HepG2 (cell line): Measurements from ENCODE around the gene AXIN2. TPM values are rescaled to one million over a fixed set of nuclear protein-coding genes. Genes with fewer than 3 reads are reported as not detected.

Experiments
- ARHGAP35 ChIP-seq: sonication (generic); formaldehyde crosslinking; IDR thresholded peaks from 2 replicates; pipeline ENCODE4 v1.9.0; 2022; ENCODE audit warnings: mild to moderate bottlenecking, inconsistent platforms, moderate library complexity, missing genetic modification reagents, borderline replicate concordance
- BCL3 ChIP-seq: sonication (generic); formaldehyde crosslinking; IDR thresholded peaks from 2 replicates; pipeline ENCODE4 v1.5.1; 2020; ENCODE audit warnings: mild to moderate bottlenecking, missing genetic modification reagents, moderate library complexity
- BRF2 ChIP-seq: sonication (generic); formaldehyde crosslinking; IDR thresholded peaks from 2 replicates; pipeline ENCODE4 v1.8.1; 2022; ENCODE audit warnings: mild to moderate bottlenecking, missing genetic modification reagents
- CREB3 ChIP-seq: sonication (generic); formaldehyde crosslinking; IDR thresholded peaks from 2 replicates; pipeline ENCODE4 v1.5.0; 2020; ENCODE audit warnings: missing genetic modification reagents
- DNMT3B ChIP-seq: conservative IDR thresholded peaks from 2 replicates; pipeline ENCODE4 v1.6.1; 2016; ENCODE audit warnings: missing biosample characterization, control low read depth
- FOXO1 ChIP-seq: sonication (generic); formaldehyde crosslinking; IDR thresholded peaks from 2 replicates; pipeline ENCODE4 v1.4.0; 2020; ENCODE audit warnings: missing genetic modification reagents
- KDM4B ChIP-seq: sonication (generic); formaldehyde crosslinking; IDR thresholded peaks from 2 replicates; pipeline ENCODE4 v1.4.0; 2020; ENCODE audit warnings: missing genetic modification reagents
- LCORL ChIP-seq, 2 experiments: fragments of 450-650 bp in 1 of 2; sonication (generic) in 1 of 2; formaldehyde crosslinking in 1 of 2; IDR thresholded peaks; 2 replicates each; pipeline versions ENCODE4 v1.5.0 to v1.6.1; 2017 to 2020; ENCODE audit warnings: antibody characterized with exemption in 1 of 2, missing genetic modification reagents in 1 of 2
- LRRFIP1 ChIP-seq: sonication (generic); formaldehyde crosslinking; conservative IDR thresholded peaks from 2 replicates; pipeline ENCODE4 v1.4.0; 2020; ENCODE audit warnings: missing genetic modification reagents
- MIXL1 ChIP-seq: IDR thresholded peaks from 2 replicates; pipeline ENCODE4 v1.6.1; 2016
- NCOA2 ChIP-seq: sonication (generic); formaldehyde crosslinking; IDR thresholded peaks from 2 replicates; pipeline ENCODE4 v1.8.0; 2022; ENCODE audit warnings: inconsistent platforms
- NFYB ChIP-seq: sonication (generic); formaldehyde crosslinking; IDR thresholded peaks from 2 replicates; pipeline ENCODE4 v1.4.0; 2020; ENCODE audit warnings: missing genetic modification reagents
- NPAS2 ChIP-seq: sonication (generic); formaldehyde crosslinking; IDR thresholded peaks from 2 replicates; pipeline ENCODE4 v1.8.0; 2022; ENCODE audit warnings: mild to moderate bottlenecking, missing genetic modification reagents, borderline replicate concordance
- RCOR2 ChIP-seq: IDR thresholded peaks from 2 replicates; pipeline ENCODE4 v1.6.1; 2016; ENCODE audit warnings: missing biosample characterization, missing genetic modification reagents
- TARDBP ChIP-seq: sonication (generic); formaldehyde crosslinking; IDR thresholded peaks from 2 replicates; pipeline ENCODE4 v1.8.0; 2022; ENCODE audit warnings: mild to moderate bottlenecking, missing genetic modification reagents
- ZBTB20 ChIP-seq: sonication (generic); formaldehyde crosslinking; IDR thresholded peaks from 2 replicates; pipeline ENCODE4 v1.8.1; 2023; ENCODE audit warnings: missing genetic modification reagents, low read depth, mild to moderate bottlenecking, borderline replicate concordance
- ZBTB7A ChIP-seq: sonication (generic); formaldehyde crosslinking; IDR thresholded peaks from 2 replicates; pipeline ENCODE4 v1.8.0; 2022; ENCODE audit warnings: mild to moderate bottlenecking, missing genetic modification reagents
- ZC3H13 ChIP-seq: sonication (generic); formaldehyde crosslinking; IDR thresholded peaks from 2 replicates; pipeline ENCODE4 v1.8.1; 2023; ENCODE audit warnings: mild to moderate bottlenecking, missing genetic modification reagents, moderate library complexity
- ZC3H4 ChIP-seq: sonication (generic); formaldehyde crosslinking; IDR thresholded peaks from 2 replicates; pipeline ENCODE4 v1.4.0; 2020; ENCODE audit warnings: missing genetic modification reagents, borderline replicate concordance
- ZNF441 ChIP-seq: sonication (generic); formaldehyde crosslinking; IDR thresholded peaks from 2 replicates; pipeline ENCODE4 v1.7.0; 2021; ENCODE audit warnings: missing genetic modification reagents, borderline replicate concordance
- ZNF563 ChIP-seq: sonication (generic); formaldehyde crosslinking; IDR thresholded peaks from 2 replicates; pipeline ENCODE4 v1.8.0; 2022; ENCODE audit warnings: mild to moderate bottlenecking, moderate library complexity, missing genetic modification reagents
- ZNF616 ChIP-seq: sonication (generic); formaldehyde crosslinking; IDR thresholded peaks from 2 replicates; pipeline ENCODE4 v1.5.0; 2020; ENCODE audit warnings: low read depth, mild to moderate bottlenecking, missing genetic modification reagents
- ZNF691 ChIP-seq: sonication (generic); formaldehyde crosslinking; IDR thresholded peaks from 2 replicates; pipeline ENCODE4 v1.4.0; 2020; ENCODE audit warnings: missing genetic modification reagents, low read depth, mild to moderate bottlenecking, borderline replicate concordance
- polyA plus RNA-seq, 8 experiments: library from polyadenylated mRNA; depleted of rRNA in 3 of 8; stranded (reverse) in 7 of 8; unstranded in 1 of 8; fragments of >200 nt; fragmentation: Illumina TruSeq in 4 of 8; extraction: Trizol in 4 of 8; gene quantifications; 2 replicates each; pipeline versions ENCODE4 v1.2.1 to v1.2.3, GENCODE V29; 2011 to 2016; ENCODE audit warnings: low read depth in 4 of 8, missing spikeins in 1 of 8, mixed read lengths in 1 of 8; ENCODE audit not compliant: insufficient read depth in 1 of 8
- total RNA-seq, 5 experiments: library from RNA; depleted of rRNA; stranded (reverse); fragments of >200 nt; fragmentation: Illumina TruSeq; extraction: Trizol; gene quantifications; 2 replicates each; pipeline ENCODE4 v1.2.3, GENCODE V29; 2016; ENCODE audit warnings: low read depth in 1 of 5

Gene AXIN2
- total and polyA plus RNA-seq, 2 of the 13 experiments (the other 11 are each of a cell fraction or from before 2014, with no cell fraction given) = 58.6 to 63.4 TPM

- TF ChIP-seq LRRFIP1 (CRISPR knock-in tag) (no peak), ARHGAP35 (CRISPR knock-in tag) (no peak), ZBTB20 (CRISPR knock-in tag) (no peak), BCL3 (CRISPR knock-in tag) (no peak), NCOA2 (CRISPR knock-in tag) (peak; percentile 79), LCORL (IDR thresholded peaks at IDR 0.05) (no peak), LCORL (CRISPR knock-in tag; IDR thresholded peaks at IDR 0.05) (peak; percentile 54; the same call in 1 of the 2 replicates), RCOR2 (CRISPR knock-in tag) (no peak), ZC3H4 (CRISPR knock-in tag) (no peak), FOXO1 (CRISPR knock-in tag) (peak; percentile 77; the same call in 1 of the 2 replicates), NPAS2 (no peak), MIXL1 (peak; percentile 26; the same call in 1 of the 2 replicates), TARDBP (peak; percentile 59; the same call in 1 of the 2 replicates), ZNF691 (CRISPR knock-in tag) (0 out of 2 replicates have a peak, but pooled peaks have one; percentile 25), ZC3H13 (no peak), CREB3 (CRISPR knock-in tag) (no peak), ZBTB7A (CRISPR knock-in tag) (no peak), NFYB (CRISPR knock-in tag) (no peak), ZNF441 (CRISPR knock-in tag) (no peak), BRF2 (no peak), KDM4B (CRISPR knock-in tag) (no peak), DNMT3B (no peak), ZNF563 (CRISPR knock-in tag) (no peak), ZNF616 (CRISPR knock-in tag) (no peak)
Observed at GRCh38 chr17:65515959-65516948, 45.2 kb downstream of the AXIN2 start (continued).
